SK-N-SH (cell line): Measurements from ENCODE around the gene COL9A3. TPM values are rescaled to one million over a fixed set of nuclear protein-coding genes. Genes with fewer than 3 reads are reported as not detected.

Experiments
- CTCF ChIA-PET: fragments of 300-600, 350-600 bp; formaldehyde crosslinking; extraction: SDS; loops from one replicate; lab custom pipeline; 2021; lab: Yijun Ruan, JAX
- POLR2A ChIA-PET: fragments of 350-600 bp; sonication (Branson Sonifier 250); formaldehyde crosslinking; extraction: SDS; loops from one replicate; lab custom pipeline; 2020; ENCODE audit warnings: antibody characterized with exemption, inconsistent platforms; lab: Yijun Ruan, JAX
- DNase-seq: peaks from one replicate; pipeline ENCODE4 v3.0.0; 2012
- H2AFZ ChIP-seq: fragments of 200-600 bp; sonication (generic); 2 replicates; pipeline ENCODE4 v1.8.1; 2016; ENCODE audit warnings: antibody characterized with exemption, mild to moderate bottlenecking, low read depth
- H3F3A ChIP-seq: fragments of 200-600 bp; sonication (generic); replicated peaks from 2 replicates; pipeline ENCODE3; 2016; ENCODE audit warnings: antibody characterized with exemption, mild to moderate bottlenecking; ENCODE audit not compliant: insufficient read depth
- H3K27ac ChIP-seq, 2 experiments: fragments of 200-500 bp in 1 of 2; fragments of 200-600 bp in 1 of 2; sonication (Bioruptor generic) in 1 of 2; sonication (generic), shearing (Covaris generic) in 1 of 2; 2 replicates each; pipeline versions ENCODE4 v1.5.1 to v1.6.1; 2014 to 2016; ENCODE audit warnings: low read depth in 2 of 2, inconsistent platforms in 1 of 2, low read length in 1 of 2, mild to moderate bottlenecking in 1 of 2, mixed read lengths in 1 of 2
- H3K27me3 ChIP-seq: fragments of 200-600 bp; sonication (generic), shearing (Covaris generic); 2 replicates; pipeline ENCODE4 v1.6.1; 2016; ENCODE audit warnings: mixed run types; ENCODE audit not compliant: insufficient read depth
- H3K36me3 ChIP-seq, 2 experiments: fragments of 200-500 bp in 1 of 2; fragments of 200-600 bp in 1 of 2; sonication (Bioruptor generic) in 1 of 2; sonication (generic) in 1 of 2; replicated peaks in 1 of 2; 2 replicates each; pipeline versions ENCODE3 to v1.5.1; 2014 to 2016; ENCODE audit warnings: low read length in 1 of 2, mild to moderate bottlenecking in 1 of 2; ENCODE audit not compliant: insufficient read depth in 2 of 2, control insufficient read depth in 1 of 2
- H3K4me1 ChIP-seq, 2 experiments: fragments of 200-500 bp in 1 of 2; fragments of 200-600 bp in 1 of 2; sonication (Bioruptor generic) in 1 of 2; sonication (generic), shearing (Covaris generic) in 1 of 2; 2 replicates each; pipeline versions ENCODE4 v1.5.1 to v1.6.1; 2014 to 2016; ENCODE audit warnings: low read depth in 1 of 2, low read length in 1 of 2, mixed run types in 1 of 2; ENCODE audit not compliant: insufficient read depth in 2 of 2, control insufficient read depth in 1 of 2
- H3K4me2 ChIP-seq: fragments of 200-600 bp; sonication (generic), shearing (Covaris generic); 2 replicates; pipeline ENCODE4 v1.6.1; 2017; ENCODE audit warnings: mixed run types
- H3K4me3 ChIP-seq, 2 experiments: fragments of 200-500 bp in 1 of 2; fragments of 200-600 bp in 1 of 2; sonication (Bioruptor generic) in 1 of 2; sonication (generic), shearing (Covaris generic) in 1 of 2; 2 replicates each; pipeline versions ENCODE4 v1.5.1 to v1.8.1; 2014 to 2016; ENCODE audit warnings: low read depth in 2 of 2, inconsistent platforms in 1 of 2, low read length in 1 of 2, mild to moderate bottlenecking in 1 of 2, mixed read lengths in 1 of 2, moderate library complexity in 1 of 2
- H3K79me2 ChIP-seq: fragments of 200-600 bp; sonication (generic); 2 replicates; pipeline ENCODE4 v1.8.1; 2017; ENCODE audit warnings: mild to moderate bottlenecking; ENCODE audit not compliant: insufficient read depth
- H3K9ac ChIP-seq: fragments of 200-600 bp; sonication (generic); 2 replicates; pipeline ENCODE4 v1.6.1; 2017; ENCODE audit warnings: mixed run types
- H3K9me2 ChIP-seq: fragments of 200-600 bp; sonication (generic); 2 replicates; pipeline ENCODE4 v1.6.1; 2017; ENCODE audit warnings: mixed run types
- H3K9me3 ChIP-seq: fragments of 200-600 bp; sonication (generic); 2 replicates; pipeline ENCODE4 v1.6.1; 2017; ENCODE audit warnings: mixed run types, mild to moderate bottlenecking, moderate library complexity
- H4K20me1 ChIP-seq: fragments of 200-600 bp; sonication (generic); 2 replicates; pipeline ENCODE4 v1.6.1; 2017; ENCODE audit warnings: mild to moderate bottlenecking, mixed run types; ENCODE audit not compliant: insufficient read depth
- EP300 ChIP-seq, 2 experiments: IDR thresholded peaks; 2 replicates each; pipeline versions ENCODE4 v1.4.0 to v1.6.1; 2012; ENCODE audit warnings: borderline replicate concordance in 1 of 2, low read depth in 1 of 2, low read length in 1 of 2
- EZH2phosphoT487 ChIP-seq: fragments of 200-600 bp; sonication (generic); IDR thresholded peaks from 2 replicates; pipeline ENCODE4 v1.6.1; 2017; ENCODE audit warnings: low read depth, mixed run types, mild to moderate bottlenecking, antibody characterized with exemption, moderate library complexity, borderline replicate concordance
- FOSL2 ChIP-seq: IDR thresholded peaks from 2 replicates; pipeline ENCODE4 v1.4.0; 2012; ENCODE audit warnings: low read depth, mild to moderate bottlenecking, moderate library complexity, borderline replicate concordance
- FOXM1 ChIP-seq: IDR thresholded peaks from 2 replicates; pipeline ENCODE4 v1.4.0; 2012; ENCODE audit warnings: low read depth, mild to moderate bottlenecking
- GATA2 ChIP-seq: sonication (generic); formaldehyde crosslinking; IDR thresholded peaks from 2 replicates; pipeline ENCODE4 v1.5.0; 2020; ENCODE audit warnings: mild to moderate bottlenecking, missing genetic modification reagents
- MAX ChIP-seq: IDR thresholded peaks from 2 replicates; pipeline ENCODE4 v1.4.0; 2012; ENCODE audit warnings: low read depth
- NRF1 ChIP-seq: IDR thresholded peaks from 2 replicates; pipeline ENCODE4 v1.6.1; 2012; ENCODE audit warnings: low read depth, mild to moderate bottlenecking, low read length
- PBX3 ChIP-seq: IDR thresholded peaks from 2 replicates; pipeline ENCODE4; 2012
- POLR2AphosphoS5 ChIP-seq: IDR thresholded peaks from 2 replicates; pipeline ENCODE4 v1.6.1; 2012; ENCODE audit warnings: low read depth, low read length
- RAD21 ChIP-seq: IDR thresholded peaks from 2 replicates; pipeline ENCODE4 v1.6.1; 2012; ENCODE audit warnings: mild to moderate bottlenecking, low read length
- RCOR1 ChIP-seq: fragments of 150-350 bp; IDR thresholded peaks from 2 replicates; pipeline ENCODE4 v1.6.1; 2017; ENCODE audit warnings: antibody characterized with exemption, low read length
- REST ChIP-seq: IDR thresholded peaks from 2 replicates; pipeline ENCODE4 v1.6.1; 2012; ENCODE audit warnings: mild to moderate bottlenecking, low read depth, low read length, moderate library complexity
- RFX5 ChIP-seq: IDR thresholded peaks from 2 replicates; pipeline ENCODE4 v1.6.1; 2012; ENCODE audit warnings: mild to moderate bottlenecking, improper control_type of control experiment, low read length
- SIN3A ChIP-seq: IDR thresholded peaks from 2 replicates; pipeline ENCODE4 v1.6.1; 2012; ENCODE audit warnings: low read depth, mild to moderate bottlenecking, low read length, moderate library complexity, borderline replicate concordance
- TAF1 ChIP-seq: IDR thresholded peaks from 2 replicates; pipeline ENCODE4 v1.6.1; 2012; ENCODE audit warnings: low read depth, mild to moderate bottlenecking, low read length, moderate library complexity, borderline replicate concordance
- TCF12 ChIP-seq: IDR thresholded peaks from 2 replicates; pipeline ENCODE4 v1.4.0; 2012
- TEAD4 ChIP-seq: IDR thresholded peaks from 2 replicates; pipeline ENCODE4 v1.4.0; 2012; ENCODE audit warnings: mild to moderate bottlenecking, borderline replicate concordance; ENCODE audit not compliant: insufficient read depth
- USF1 ChIP-seq: IDR thresholded peaks from 2 replicates; pipeline ENCODE4 v1.4.0; 2012; ENCODE audit warnings: low read depth, borderline replicate concordance
- WGBS: methylation state at CpG from one replicate; pipeline ENCODE4 v1.1.6; 2017; ENCODE audit warnings: low lambda C conversion rate; 5-methylcytosine and 5-hydroxymethylcytosine counted together
- polyA plus RNA-seq, 3 experiments: library from polyadenylated mRNA; depleted of rRNA; stranded (reverse); fragments of >200 nt; gene quantifications; 2 replicates each; pipeline ENCODE4 v1.2.3, GENCODE V29; 2012

Gene COL9A3
- polyA plus RNA-seq, 1 of the 3 experiments (the other 2 are of a cell fraction): 2.5 TPM

GRCh38 chr20:62849431-62849830 lies 32.6 kb downstream of the COL9A3 start:
- Histone ChIP-seq H3K27ac (no peak overlapping the region), H3K79me2 (peaks cover 12% of the 10 kb centered on the region; the same call in 1 of the 2 replicates), H3K27me3 (no peaks in the 10 kb centered on the region), H3K9ac (no peak overlapping the region), H3K4me1 (no peaks in the 10 kb centered on the region), H3K4me2 (no peak overlapping the region), H3F3A (no peaks in the 10 kb centered on the region), H4K20me1 (no peaks in the 10 kb centered on the region), H3K9me3 (no peaks in the 10 kb centered on the region), H3K36me3 (peaks cover 24 to 39% of the 10 kb centered on the region in 2 experiments), H2AFZ (no peak overlapping the region), H3K9me2 (no peaks in the 10 kb centered on the region), H3K4me3 (no peak overlapping the region)
- no peak for TF ChIP-seq TCF12
- no peak for TF ChIP-seq USF1
- no peak for TF ChIP-seq RCOR1
- no peak for TF ChIP-seq EP300 (IDR thresholded peaks at IDR 0.05; ENCODE audit: borderline replicate concordance in 1 of 2, low read depth in 1 of 2, low read length in 1 of 2)
- no peak for TF ChIP-seq TAF1
- TF ChIP-seq EZH2phosphoT487: no peak
- TF ChIP-seq MAX: no peak
- TF ChIP-seq RAD21: no peak
- TF ChIP-seq PBX3: no peak
- TF ChIP-seq POLR2AphosphoS5: no peak
- TF ChIP-seq FOXM1: no peak
- POLR2A ChIA-PET: no interaction called here
- CTCF ChIA-PET: interaction anchor here (0.6 to 4.8 kb wide), 4 partner anchors 10 to 41 kb away, joined by 3 to 40 read pairs (median 8); no protein-coding TSS in a partner anchor
- DNase-seq: no peak

GRCh38 chr20:62850333-62850974 lies 33.6 kb downstream of the COL9A3 start:
- Histone ChIP-seq H3K79me2 (peaks cover 20% of the 10 kb centered on the region), H3K27me3 (no peaks in the 10 kb centered on the region), H3F3A (no peaks in the 10 kb centered on the region), H3K9me3 (no peaks in the 10 kb centered on the region), H3K27ac (no peak overlapping the region), H3K4me1 (no peaks in the 10 kb centered on the region), H3K9me2 (no peaks in the 10 kb centered on the region), H4K20me1 (no peaks in the 10 kb centered on the region), H3K4me2 (no peak overlapping the region), H3K9ac (no peak overlapping the region), H2AFZ (no peak overlapping the region), H3K36me3 (peaks cover 23 to 44% of the 10 kb centered on the region in 2 experiments), H3K4me3 (no peak overlapping the region)
- WGBS: 93% methylated on average over 13 of the region's 22 CpGs
- TF ChIP-seq RFX5 (no peak), SIN3A (no peak), TEAD4 (no peak), TCF12 (no peak), FOSL2 (no peak), GATA2 (CRISPR knock-in tag) (no peak), NRF1 (no peak), EZH2phosphoT487 (no peak), REST (no peak), FOXM1 (no peak)
- no peak for DNase-seq
- ChIA-PET CTCF (interaction anchor here (1.1 to 4.8 kb wide), 2 partner anchors 26 to 28 kb away, joined by 4 to 40 read pairs; no protein-coding TSS in a partner anchor), POLR2A (no interaction called here)
